Gastrocnemius medialis (tissue), 4 donors: ENCODE measurements around the gene PPP2R2B.

ENCODE experiments used
- CTCF ChIP-seq, 5 experiments: fragments of 450-650 bp in 3 of 5; fragments of 200-600 bp in 2 of 5; sonication (generic) in 2 of 5; IDR thresholded peaks in 4 of 5; conservative IDR thresholded peaks in 1 of 5; 1 replicate in 4 of 5; 2 replicates in 1 of 5; pipeline ENCODE4 v1.5.1; 2016 to 2019; ENCODE audit warnings: antibody characterized with exemption in 5 of 5, mild to moderate bottlenecking in 3 of 5, moderate library complexity in 3 of 5
- POLR2A ChIP-seq, 2 donors: fragments of 450-650 bp; IDR thresholded peaks; one replicate each; pipeline ENCODE4 v1.6.1; 2017; ENCODE audit warnings: antibody characterized with exemption in 2 of 2, mild to moderate bottlenecking in 2 of 2, moderate library complexity in 2 of 2

GRCh38 chr5:146902471-146902870 lies 23.9 kb upstream of the PPP2R2B start:
- TF ChIP-seq CTCF (IDR thresholded peaks at IDR 0.05 in 4 of 5, conservative IDR thresholded peaks at IDR 0.05 in 1 of 5) (no peak), POLR2A (IDR thresholded peaks at IDR 0.05) (no peak)
